Mesothelial cell of epicardium (in vitro differentiated cells): ENCODE measurements around the gene SERINC5. TPM values are rescaled to one million over a fixed set of nuclear protein-coding genes. Genes with fewer than 3 reads are reported as not detected.
"Not testable (repeated sequence)": the region's sequence is repeated elsewhere in the genome, so short reads cannot be mapped to it uniquely, and the experiment has no call there.

Experiments used
- DNase-seq, 2 experiments: peaks; one replicate each; pipeline ENCODE4 v3.0.0; 2021; ENCODE audit warnings: low spot score in 2 of 2; ENCODE audit not compliant: unreplicated experiment in 2 of 2
- H3K27ac Mint-ChIP-seq: 2 replicates; pipeline ENCODE4 v1.8.0; 2021; ENCODE audit warnings: mixed read lengths
- H3K27me3 Mint-ChIP-seq: 2 replicates; pipeline ENCODE4 v1.8.0; 2021; ENCODE audit warnings: low read depth, mixed read lengths
- H3K36me3 Mint-ChIP-seq: 2 replicates; pipeline ENCODE4 v1.8.0; 2021; ENCODE audit warnings: mixed read lengths
- H3K4me1 Mint-ChIP-seq: 2 replicates; pipeline ENCODE4 v1.8.0; 2021; ENCODE audit warnings: mixed read lengths
- H3K4me3 Mint-ChIP-seq: 2 replicates; pipeline ENCODE4 v1.8.0; 2021; ENCODE audit warnings: mild to moderate bottlenecking, moderate library complexity, mixed read lengths
- H3K9me3 Mint-ChIP-seq: 2 replicates; pipeline ENCODE4 v1.8.0; 2021; ENCODE audit warnings: mixed read lengths
- CTCF ChIP-seq: fragments of 200-600 bp; sonication (generic); IDR thresholded peaks from one replicate; pipeline ENCODE4 v1.5.0; 2021; ENCODE audit warnings: antibody characterized with exemption; ENCODE audit not compliant: unreplicated experiment
- total RNA-seq: library from RNA; stranded (reverse); gene quantifications from 3 replicates; pipeline ENCODE4 v1.2.1, GENCODE V29; 2021

Gene SERINC5
- total RNA-seq, 1 donor from 2014 or later, result 89.5 TPM

GRCh38 chr5:80282054-80282453 lies 26.2 kb upstream of the SERINC5 start:
- H3K4me1 Mint-ChIP-seq, result peaks cover 9% of the 10 kb centered on the region
- peaks cover 9% of the 10 kb centered on the region for H3K9me3 Mint-ChIP-seq
- TF ChIP-seq CTCF, result no peak
- H3K4me3 Mint-ChIP-seq, result no peak overlapping the region
- no peak for DNase-seq
- no peaks in the 10 kb centered on the region for H3K27me3 Mint-ChIP-seq
- H3K27ac Mint-ChIP-seq, result no peak overlapping the region
- no peaks in the 10 kb centered on the region for H3K36me3 Mint-ChIP-seq

DNA sequence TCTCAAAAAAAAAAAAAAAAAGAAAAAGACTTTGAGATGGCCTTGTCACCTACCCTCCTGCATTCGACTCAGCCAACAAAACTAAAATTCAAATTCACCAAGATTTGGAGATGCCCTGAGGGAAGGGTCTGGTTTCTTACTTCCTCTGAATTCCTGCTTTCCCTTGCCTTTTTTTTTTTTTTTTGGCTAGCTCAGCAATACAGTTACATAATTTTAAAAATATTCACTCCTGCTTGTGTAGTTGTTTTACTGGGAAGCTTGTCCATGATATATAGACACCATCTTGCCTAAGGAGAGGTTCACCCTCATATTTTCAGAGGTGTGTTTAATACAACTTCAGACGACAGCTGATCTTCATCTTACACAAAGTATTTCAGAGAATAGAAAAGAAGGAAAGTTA lies 21.3 kb upstream of the SERINC5 start:
- TF ChIP-seq CTCF, result no peak
- Mint-ChIP-seq H3K4me1 (peaks cover 15% of the 10 kb centered on the region), H3K36me3 (no peaks in the 10 kb centered on the region), H3K27ac (peak overlapping the region; percentile 95), H3K9me3 (no peaks in the 10 kb centered on the region), H3K27me3 (no peaks in the 10 kb centered on the region), H3K4me3 (no peak overlapping the region)
- DNase-seq, result no peak

GRCh38 chr5:80276186-80276585 lies 20.3 kb upstream of the SERINC5 start:
- no peak for DNase-seq
- no peak overlapping the region for H3K4me3 Mint-ChIP-seq
- no peak for TF ChIP-seq CTCF
- no peaks in the 10 kb centered on the region for H3K36me3 Mint-ChIP-seq
- H3K9me3 Mint-ChIP-seq, result no peaks in the 10 kb centered on the region
- peak overlapping the region; percentile 48 for H3K27ac Mint-ChIP-seq
- H3K27me3 Mint-ChIP-seq, result no peaks in the 10 kb centered on the region
- H3K4me1 Mint-ChIP-seq, result peaks cover 15% of the 10 kb centered on the region

DNA sequence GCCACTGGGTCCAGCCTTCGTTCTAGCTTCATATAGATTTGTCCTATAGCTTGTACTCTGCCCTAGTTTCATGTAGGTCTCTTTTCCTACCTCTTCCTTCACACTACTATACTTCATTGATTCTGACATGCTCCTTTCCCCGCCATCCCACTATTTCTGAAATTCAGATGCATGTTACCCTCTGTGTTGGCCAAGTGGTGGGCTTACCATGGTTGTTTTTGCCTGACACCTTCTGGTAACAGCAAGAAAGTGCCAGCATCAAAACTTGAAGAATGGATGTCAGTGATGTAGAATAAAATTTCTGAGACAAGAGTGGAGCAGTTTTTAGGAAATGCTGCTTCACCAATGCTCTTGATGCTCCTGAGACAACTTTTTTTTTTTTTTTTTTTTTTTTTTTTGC lies 19.5 kb upstream of the SERINC5 start:
- Mint-ChIP-seq H3K36me3 (no peaks in the 10 kb centered on the region), H3K27ac (peak overlapping the region; percentile 3), H3K4me3 (no peak overlapping the region), H3K27me3 (no peaks in the 10 kb centered on the region), H3K4me1 (peaks cover 15% of the 10 kb centered on the region), H3K9me3 (no peaks in the 10 kb centered on the region)
- DNase-seq, result no peak
- TF ChIP-seq CTCF, result no peak

DNA sequence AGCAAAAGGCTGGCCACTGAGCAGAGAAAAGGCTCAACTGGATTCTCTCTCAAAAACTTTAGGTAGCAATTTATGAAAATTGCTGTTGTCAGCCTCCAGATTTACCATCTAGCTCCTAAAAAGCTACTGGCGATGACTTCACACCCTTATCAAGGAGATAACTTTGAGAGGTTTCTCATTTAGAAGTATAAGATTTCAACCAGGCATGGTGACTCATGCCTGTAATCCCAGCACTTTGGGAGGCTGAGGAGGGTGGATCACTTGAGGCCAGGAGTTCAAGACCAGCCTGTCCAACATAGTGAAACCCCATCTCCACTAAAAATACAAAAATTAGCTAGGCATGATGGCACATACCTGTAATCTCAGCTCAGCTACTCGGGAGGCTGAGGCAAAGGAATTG lies 14.7 kb upstream of the SERINC5 start:
- peaks cover 21% of the 10 kb centered on the region for H3K4me1 Mint-ChIP-seq
- not testable (repeated sequence) for H3K27me3 Mint-ChIP-seq, H3K36me3 Mint-ChIP-seq, H3K4me3 Mint-ChIP-seq, DNase-seq, H3K9me3 Mint-ChIP-seq
- peak overlapping the region; percentile 75 for H3K27ac Mint-ChIP-seq

GRCh38 chr5:80269991-80270438 lies 14.2 kb upstream of the SERINC5 start:
- TF ChIP-seq CTCF, result no peak
- H3K4me3 Mint-ChIP-seq, result no peak overlapping the region
- H3K9me3 Mint-ChIP-seq, result no peaks in the 10 kb centered on the region
- peaks cover 21% of the 10 kb centered on the region for H3K4me1 Mint-ChIP-seq
- DNase-seq, result no peak
- H3K27me3 Mint-ChIP-seq, result no peaks in the 10 kb centered on the region
- H3K36me3 Mint-ChIP-seq, result no peaks in the 10 kb centered on the region
- peak overlapping the region; percentile 75 for H3K27ac Mint-ChIP-seq
